HCT116 (cell line): ENCODE results near the gene PRLR. TPM values are rescaled to one million over a fixed set of nuclear protein-coding genes. Genes with fewer than 3 reads are reported as not detected.

Experiments used
- ATAC-seq: fragments of 200-7000 bp; cut with Tn5 transposase; 2 replicates; pipeline ENCODE4 v1.9.1; 2020; ENCODE audit warnings: mild to moderate bottlenecking, moderate library complexity
- BruUV-seq: library from RNA; stranded (reverse); fragments of 400-500 nt; replicated peaks from 2 replicates; lab custom pipeline; 2021; lab: Mats Ljungman, UMichigan
- CTCF ChIA-PET: fragments of 300-600 bp; sonication (Branson Sonifier 250); formaldehyde crosslinking; loops from one replicate; lab custom pipeline; 2021; ENCODE audit warnings: antibody characterized with exemption; lab: Charles Lee
- POLR2A ChIA-PET: fragments of 300-600, 350-600 bp; sonication (Branson Sonifier 250); formaldehyde crosslinking; loops from one replicate; lab custom pipeline; 2021; ENCODE audit warnings: antibody characterized with exemption; lab: Charles Lee
- RAD21 ChIA-PET, 2 experiments: fragments of 300-600 bp; sonication (Branson Sonifier 250); formaldehyde crosslinking; loops; one replicate each; lab custom pipeline; 2023; ENCODE audit warnings: low total read pairs in 2 of 2; ENCODE audit not compliant: uncharacterized antibody in 2 of 2, unreplicated experiment in 2 of 2, low non-redundant PET in 1 of 2; lab: Charles Lee
- DNase-seq: peaks from one replicate; pipeline ENCODE4 v3.0.0-alpha.2; 2010; ENCODE audit warnings: low read depth, low spot score
- H2AFZ ChIP-seq: fragments of 200-600 bp; shearing (Covaris generic), sonication (generic); 2 replicates; pipeline ENCODE4 v1.6.1; 2017; ENCODE audit warnings: low read depth, mixed run types, mixed read lengths, antibody characterized with exemption, low read length; ENCODE audit not compliant: poor library complexity, severe bottlenecking
- H3K27ac ChIP-seq: 2 replicates; pipeline ENCODE4 v1.5.1; 2012; ENCODE audit warnings: low read depth, low read length
- H3K27me3 ChIP-seq: fragments of 200-600 bp; sonication (generic); 2 replicates; pipeline ENCODE4 v1.6.1; 2016; ENCODE audit warnings: mixed run types, low read length, mixed read lengths; ENCODE audit not compliant: insufficient read depth
- H3K36me3 ChIP-seq, 2 experiments: fragments of 200-500 bp in 1 of 2; fragments of 200-600 bp in 1 of 2; sonication (Bioruptor generic) in 1 of 2; sonication (generic) in 1 of 2; 2 replicates each; pipeline versions ENCODE4 v1.5.1 to v1.6.1; 2014 to 2016; ENCODE audit warnings: low read length in 2 of 2, inconsistent platforms in 1 of 2, mixed read lengths in 1 of 2, mixed run types in 1 of 2; ENCODE audit not compliant: insufficient read depth in 2 of 2, control insufficient read depth in 1 of 2
- H3K4me1 ChIP-seq, 2 experiments: fragments of 200-600 bp in 1 of 2; sonication (generic) in 1 of 2; 2 replicates each; pipeline versions ENCODE4 v1.5.1 to v1.6.1; 2012 to 2017; ENCODE audit warnings: low read length in 2 of 2, inconsistent platforms in 1 of 2, mild to moderate bottlenecking in 1 of 2, mixed read lengths in 1 of 2, mixed run types in 1 of 2, moderate library complexity in 1 of 2; ENCODE audit not compliant: insufficient read depth in 2 of 2, control insufficient read depth in 1 of 2
- H3K4me2 ChIP-seq: fragments of 200-600 bp; sonication (generic); 2 replicates; pipeline ENCODE4 v1.6.1; 2017; ENCODE audit warnings: mixed run types, low read length, mixed read lengths
- H3K4me3 ChIP-seq, 2 experiments: fragments of 200-600 bp in 1 of 2; sonication (generic) in 1 of 2; replicated peaks in 1 of 2; 2 replicates each; pipeline ENCODE4 v1.5.1; 2011 to 2016; ENCODE audit warnings: low read length in 2 of 2, control low read depth in 1 of 2, low read depth in 1 of 2, mild to moderate bottlenecking in 1 of 2, mixed read lengths in 1 of 2, mixed run types in 1 of 2
- H3K79me2 ChIP-seq: fragments of 200-600 bp; sonication (generic); 2 replicates; pipeline ENCODE4 v1.6.1; 2017; ENCODE audit warnings: mild to moderate bottlenecking, mixed run types, low read length, moderate library complexity, mixed read lengths; ENCODE audit not compliant: insufficient read depth
- H3K9ac ChIP-seq: fragments of 200-600 bp; sonication (generic); 2 replicates; pipeline ENCODE4 v1.6.1; 2016; ENCODE audit warnings: low read length, mixed read lengths
- H3K9me2 ChIP-seq: fragments of 200-600 bp; sonication (generic), shearing (Covaris generic); 2 replicates; pipeline ENCODE4 v1.6.1; 2017; ENCODE audit warnings: mixed run types, mild to moderate bottlenecking, moderate library complexity; ENCODE audit not compliant: insufficient read depth
- H3K9me3 ChIP-seq, 2 experiments: fragments of 200-500 bp in 1 of 2; fragments of 200-600 bp in 1 of 2; sonication (Bioruptor generic) in 1 of 2; sonication (generic) in 1 of 2; 2 replicates each; pipeline ENCODE4 v1.6.1; 2014 to 2017; ENCODE audit warnings: low read length in 2 of 2, mixed read lengths in 2 of 2, inconsistent platforms in 1 of 2, low read depth in 1 of 2, mild to moderate bottlenecking in 1 of 2, mixed run types in 1 of 2, moderate library complexity in 1 of 2; ENCODE audit not compliant: control insufficient read depth in 1 of 2, insufficient read depth in 1 of 2
- H4K20me1 ChIP-seq: fragments of 200-600 bp; sonication (generic), shearing (Covaris generic); 2 replicates; pipeline ENCODE4 v1.6.1; 2017; ENCODE audit warnings: mixed run types, mild to moderate bottlenecking, moderate library complexity; ENCODE audit not compliant: insufficient read depth
- CBX3 ChIP-seq: IDR thresholded peaks from 2 replicates; pipeline ENCODE4 v1.6.1; 2012; ENCODE audit warnings: low read depth
- CEBPB ChIP-seq: IDR thresholded peaks from 2 replicates; pipeline ENCODE4 v1.6.1; 2012; ENCODE audit warnings: low read depth
- EGR1 ChIP-seq: IDR thresholded peaks from 2 replicates; pipeline ENCODE4 v1.6.1; 2012; ENCODE audit warnings: low read depth
- EZH2 ChIP-seq: fragments of 200-600 bp; sonication (generic); IDR thresholded peaks from 2 replicates; pipeline ENCODE4 v1.6.1; 2017; ENCODE audit warnings: antibody characterized with exemption, mixed run types
- FOSL1 ChIP-seq: IDR thresholded peaks from 2 replicates; pipeline ENCODE4 v1.6.1; 2012; ENCODE audit warnings: low read depth
- JUND ChIP-seq: IDR thresholded peaks from 2 replicates; pipeline ENCODE4 v1.6.1; 2012
- POLR2A ChIP-seq: IDR thresholded peaks from 2 replicates; pipeline ENCODE4 v1.7.0; 2011; ENCODE audit warnings: borderline replicate concordance; ENCODE audit not compliant: insufficient read depth, insufficient read length; ENCODE audit errors: extremely low read depth
- SP1 ChIP-seq: IDR thresholded peaks from 2 replicates; pipeline ENCODE4 v1.6.1; 2012; ENCODE audit warnings: low read depth
- TCF7L2 ChIP-seq: IDR thresholded peaks from 2 replicates; pipeline ENCODE4 v1.7.0; 2011; ENCODE audit warnings: borderline replicate concordance, inconsistent platforms; ENCODE audit not compliant: insufficient read depth, insufficient read length; ENCODE audit errors: extremely low read depth
- ZFX ChIP-seq: fragments of 450-650 bp; IDR thresholded peaks from 2 replicates; pipeline ENCODE4 v1.6.1; 2017
- ZNF274 ChIP-seq: fragments of 200-500 bp; sonication (Bioruptor generic); IDR thresholded peaks from 2 replicates; pipeline ENCODE4 v1.6.1; 2014; ENCODE audit warnings: mild to moderate bottlenecking, low read depth, low read length, inconsistent platforms
- intact Hi-C: fragments of 100-400 bp; cut with micrococcal nuclease; formaldehyde crosslinking; loops from 2 replicates; pipeline ENCODE4 v1.10.0; 2022
- total RNA-seq: library from RNA; stranded (reverse); gene quantifications from one replicate; pipeline ENCODE4 v1.2.1, GENCODE V29; 2021; ENCODE audit not compliant: unreplicated experiment
- TF ChIP-seq, protein P1 (sequence below): IDR thresholded peaks from 2 replicates; pipeline ENCODE4 v1.6.1; 2012; ENCODE audit warnings: low read depth
- TF ChIP-seq, protein P2 (sequence below): IDR thresholded peaks from 2 replicates; pipeline ENCODE4 v1.6.1; 2011; ENCODE audit warnings: mild to moderate bottlenecking, low read length, moderate library complexity; ENCODE audit not compliant: insufficient replicate concordance; ENCODE audit errors: extremely low read depth
- TF ChIP-seq, protein P3 (sequence below), 3 experiments: fragments of 200-600 bp in 1 of 3; sonication (generic) in 1 of 3; IDR thresholded peaks in 2 of 3; conservative IDR thresholded peaks in 1 of 3; 2 replicates each; pipeline ENCODE4 v1.5.1; 2012 to 2017; ENCODE audit warnings: low read depth in 2 of 3, low read length in 2 of 3, antibody characterized with exemption in 1 of 3, borderline replicate concordance in 1 of 3, control low read depth in 1 of 3, mild to moderate bottlenecking in 1 of 3, mixed read lengths in 1 of 3, mixed run types in 1 of 3, moderate library complexity in 1 of 3; ENCODE audit not compliant: insufficient read depth in 1 of 3

Gene PRLR
- total RNA-seq, 1 experiment from 2014 or later = 0.10 TPM

DNA sequence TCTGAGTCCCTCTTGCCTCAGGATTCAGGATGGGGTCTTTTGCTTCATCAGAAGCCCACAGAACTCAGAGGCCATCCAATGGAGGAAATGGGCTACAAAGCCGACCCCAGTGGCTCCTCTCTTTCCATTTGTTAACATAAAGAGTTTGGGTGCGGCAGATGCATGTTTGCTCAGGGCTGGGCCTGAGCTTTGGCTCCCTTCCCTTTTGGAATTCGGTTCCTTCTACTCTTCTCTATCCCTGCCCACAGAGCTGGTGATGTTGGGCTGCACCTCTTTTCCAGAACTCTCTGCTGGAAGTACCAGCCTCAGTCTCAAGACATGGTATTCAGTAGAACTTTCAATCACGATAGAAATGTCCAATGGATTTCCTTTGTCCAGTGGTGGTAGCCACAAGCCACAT is 115.6 kb downstream of the PRLR start:
- no peak for DNase-seq
- intact Hi-C loops = no loop called here
- Histone ChIP-seq H3K9ac (no peak overlapping the region), H3K9me3 (no peaks in the 10 kb centered on the region), H4K20me1 (no peaks in the 10 kb centered on the region), H3K27me3 (peaks cover 7% of the 10 kb centered on the region), H3K36me3 (no peaks in the 10 kb centered on the region), H3K27ac (no peak overlapping the region), H3K4me2 (no peak overlapping the region), H2AFZ (no peak overlapping the region), H3K9me2 (no peaks in the 10 kb centered on the region), H3K4me3 (no peak overlapping the region), H3K79me2 (no peaks in the 10 kb centered on the region), H3K4me1 (no peaks in the 10 kb centered on the region)
- ATAC-seq = no peak
- ChIA-PET POLR2A (no interaction called here), CTCF (no interaction called here), RAD21 (no interaction called here)
- no peak for TF ChIP-seq CEBPB
- BruUV-seq = no TSS peak

DNA sequence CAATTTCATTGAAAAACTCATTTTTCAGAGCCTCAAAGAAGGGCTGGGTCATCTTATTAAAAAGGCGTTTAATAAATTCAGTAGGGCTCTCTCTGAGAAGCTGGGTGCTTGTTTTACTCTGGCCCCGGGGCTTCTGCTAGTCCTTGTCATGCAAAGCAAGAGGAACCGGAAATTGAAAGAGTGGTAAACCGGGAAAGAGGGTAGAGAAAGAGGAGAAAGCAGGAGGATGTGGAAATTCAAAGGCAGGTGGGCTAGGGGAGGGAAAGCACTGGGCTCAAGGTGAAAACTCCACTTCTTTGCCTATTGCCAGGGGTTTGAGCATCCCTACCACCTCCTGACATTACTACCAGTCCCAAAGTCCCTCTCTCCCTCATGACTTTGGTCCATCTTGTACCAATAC is 118.0 kb downstream of the PRLR start:
- Histone ChIP-seq H3K9me2 (no peaks in the 10 kb centered on the region), H4K20me1 (no peaks in the 10 kb centered on the region), H3K27me3 (peaks cover 7% of the 10 kb centered on the region), H3K9ac (no peak overlapping the region), H3K4me3 (no peak overlapping the region), H3K79me2 (no peaks in the 10 kb centered on the region), H3K4me2 (no peak overlapping the region), H3K4me1 (no peaks in the 10 kb centered on the region), H3K27ac (no peak overlapping the region), H3K36me3 (no peaks in the 10 kb centered on the region), H2AFZ (no peak overlapping the region), H3K9me3 (no peaks in the 10 kb centered on the region)
- no peak for DNase-seq
- POLR2A ChIA-PET = no interaction called here
- ATAC-seq = no peak
- BruUV-seq = no TSS peak
- intact Hi-C loops = no loop called here
- CTCF ChIA-PET = no interaction called here
- RAD21 ChIA-PET = no interaction called here
- no peak for TF ChIP-seq EZH2
- TF ChIP-seq FOSL1 = no peak
- TF ChIP-seq, protein P1, sequence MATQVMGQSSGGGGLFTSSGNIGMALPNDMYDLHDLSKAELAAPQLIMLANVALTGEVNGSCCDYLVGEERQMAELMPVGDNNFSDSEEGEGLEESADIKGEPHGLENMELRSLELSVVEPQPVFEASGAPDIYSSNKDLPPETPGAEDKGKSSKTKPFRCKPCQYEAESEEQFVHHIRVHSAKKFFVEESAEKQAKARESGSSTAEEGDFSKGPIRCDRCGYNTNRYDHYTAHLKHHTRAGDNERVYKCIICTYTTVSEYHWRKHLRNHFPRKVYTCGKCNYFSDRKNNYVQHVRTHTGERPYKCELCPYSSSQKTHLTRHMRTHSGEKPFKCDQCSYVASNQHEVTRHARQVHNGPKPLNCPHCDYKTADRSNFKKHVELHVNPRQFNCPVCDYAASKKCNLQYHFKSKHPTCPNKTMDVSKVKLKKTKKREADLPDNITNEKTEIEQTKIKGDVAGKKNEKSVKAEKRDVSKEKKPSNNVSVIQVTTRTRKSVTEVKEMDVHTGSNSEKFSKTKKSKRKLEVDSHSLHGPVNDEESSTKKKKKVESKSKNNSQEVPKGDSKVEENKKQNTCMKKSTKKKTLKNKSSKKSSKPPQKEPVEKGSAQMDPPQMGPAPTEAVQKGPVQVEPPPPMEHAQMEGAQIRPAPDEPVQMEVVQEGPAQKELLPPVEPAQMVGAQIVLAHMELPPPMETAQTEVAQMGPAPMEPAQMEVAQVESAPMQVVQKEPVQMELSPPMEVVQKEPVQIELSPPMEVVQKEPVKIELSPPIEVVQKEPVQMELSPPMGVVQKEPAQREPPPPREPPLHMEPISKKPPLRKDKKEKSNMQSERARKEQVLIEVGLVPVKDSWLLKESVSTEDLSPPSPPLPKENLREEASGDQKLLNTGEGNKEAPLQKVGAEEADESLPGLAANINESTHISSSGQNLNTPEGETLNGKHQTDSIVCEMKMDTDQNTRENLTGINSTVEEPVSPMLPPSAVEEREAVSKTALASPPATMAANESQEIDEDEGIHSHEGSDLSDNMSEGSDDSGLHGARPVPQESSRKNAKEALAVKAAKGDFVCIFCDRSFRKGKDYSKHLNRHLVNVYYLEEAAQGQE = no peak
- TF ChIP-seq, protein P2, sequence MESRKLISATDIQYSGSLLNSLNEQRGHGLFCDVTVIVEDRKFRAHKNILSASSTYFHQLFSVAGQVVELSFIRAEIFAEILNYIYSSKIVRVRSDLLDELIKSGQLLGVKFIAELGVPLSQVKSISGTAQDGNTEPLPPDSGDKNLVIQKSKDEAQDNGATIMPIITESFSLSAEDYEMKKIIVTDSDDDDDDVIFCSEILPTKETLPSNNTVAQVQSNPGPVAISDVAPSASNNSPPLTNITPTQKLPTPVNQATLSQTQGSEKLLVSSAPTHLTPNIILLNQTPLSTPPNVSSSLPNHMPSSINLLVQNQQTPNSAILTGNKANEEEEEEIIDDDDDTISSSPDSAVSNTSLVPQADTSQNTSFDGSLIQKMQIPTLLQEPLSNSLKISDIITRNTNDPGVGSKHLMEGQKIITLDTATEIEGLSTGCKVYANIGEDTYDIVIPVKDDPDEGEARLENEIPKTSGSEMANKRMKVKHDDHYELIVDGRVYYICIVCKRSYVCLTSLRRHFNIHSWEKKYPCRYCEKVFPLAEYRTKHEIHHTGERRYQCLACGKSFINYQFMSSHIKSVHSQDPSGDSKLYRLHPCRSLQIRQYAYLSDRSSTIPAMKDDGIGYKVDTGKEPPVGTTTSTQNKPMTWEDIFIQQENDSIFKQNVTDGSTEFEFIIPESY = no peak
- no peak for TF ChIP-seq CBX3
- no peak for TF ChIP-seq ZNF274
- TF ChIP-seq SP1 = no peak
- TF ChIP-seq CEBPB = no peak
- no peak for TF ChIP-seq POLR2A
- no peak for TF ChIP-seq TCF7L2
- no peak for TF ChIP-seq JUND
- no peak for TF ChIP-seq ZFX
- TF ChIP-seq, protein P3, sequence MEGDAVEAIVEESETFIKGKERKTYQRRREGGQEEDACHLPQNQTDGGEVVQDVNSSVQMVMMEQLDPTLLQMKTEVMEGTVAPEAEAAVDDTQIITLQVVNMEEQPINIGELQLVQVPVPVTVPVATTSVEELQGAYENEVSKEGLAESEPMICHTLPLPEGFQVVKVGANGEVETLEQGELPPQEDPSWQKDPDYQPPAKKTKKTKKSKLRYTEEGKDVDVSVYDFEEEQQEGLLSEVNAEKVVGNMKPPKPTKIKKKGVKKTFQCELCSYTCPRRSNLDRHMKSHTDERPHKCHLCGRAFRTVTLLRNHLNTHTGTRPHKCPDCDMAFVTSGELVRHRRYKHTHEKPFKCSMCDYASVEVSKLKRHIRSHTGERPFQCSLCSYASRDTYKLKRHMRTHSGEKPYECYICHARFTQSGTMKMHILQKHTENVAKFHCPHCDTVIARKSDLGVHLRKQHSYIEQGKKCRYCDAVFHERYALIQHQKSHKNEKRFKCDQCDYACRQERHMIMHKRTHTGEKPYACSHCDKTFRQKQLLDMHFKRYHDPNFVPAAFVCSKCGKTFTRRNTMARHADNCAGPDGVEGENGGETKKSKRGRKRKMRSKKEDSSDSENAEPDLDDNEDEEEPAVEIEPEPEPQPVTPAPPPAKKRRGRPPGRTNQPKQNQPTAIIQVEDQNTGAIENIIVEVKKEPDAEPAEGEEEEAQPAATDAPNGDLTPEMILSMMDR (IDR thresholded peaks at IDR 0.05 in 2 of 3, conservative IDR thresholded peaks at IDR 0.05 in 1 of 3; ENCODE audit: borderline replicate concordance in 1 of 3, insufficient read depth in 1 of 3, low read depth in 2 of 3, low read length in 2 of 3) = no peak
- no peak for TF ChIP-seq EGR1
